Measurements from ENCODE around the gene DOK3. TPM values are rescaled to one million over a fixed set of nuclear protein-coding genes. Genes with fewer than 3 reads are reported as not detected.
"Not testable (repeated sequence)": the region's sequence is repeated elsewhere in the genome, so short reads cannot be mapped to it uniquely, and the experiment has no call there.

DOK3 gene
- total RNA-seq, 1 donor from 2014 or later: 13.6 TPM

GRCh38 chr5:177497292-177498012 lies 12.2 kb downstream of the DOK3 start, which contains the start of gene PDLIM7:
Gene PDLIM7, minus strand, starts transcription at chr5:177497604. Its CDS starts 1,092 bp downstream, at chr5:177496512.
- peak; percentile 91 for DNase-seq (ENCODE audit: low read depth)

- DNase-seq (ENCODE audit: low read depth): peak; percentile 74
Measured at GRCh38 chr5:177496727-177497291, 12.8 kb downstream of the DOK3 start.

GRCh38 chr5:177496070-177496726 lies 13.4 kb downstream of the DOK3 start:
- peak; percentile 52 for DNase-seq (ENCODE audit: low read depth)

- DNase-seq (ENCODE audit: low read depth): peak; percentile 74
Measured at GRCh38 chr5:177495243-177496060, 14.2 kb downstream of the DOK3 start.

- peak; percentile 75 for DNase-seq (ENCODE audit: low read depth)
Measured at GRCh38 chr5:177494346-177495195, 15.1 kb downstream of the DOK3 start.

GRCh38 chr5:177493795-177494345 lies 15.8 kb downstream of the DOK3 start:
- DNase-seq (ENCODE audit: low read depth): no peak

- no peak for DNase-seq (ENCODE audit: low read depth)
Measured at GRCh38 chr5:177492841-177493240, 16.8 kb downstream of the DOK3 start.

GRCh38 chr5:177491983-177492746 lies 17.5 kb downstream of the DOK3 start:
- DNase-seq (ENCODE audit: low read depth): no peak

GRCh38 chr5:177491429-177491945 lies 18.1 kb downstream of the DOK3 start:
- DNase-seq (ENCODE audit: low read depth): no peak

- DNase-seq (ENCODE audit: low read depth): no peak
Measured at GRCh38 chr5:177490992-177491391, 18.6 kb downstream of the DOK3 start.

GRCh38 chr5:177490311-177490991 lies 19.2 kb downstream of the DOK3 start:
- no peak for DNase-seq (ENCODE audit: low read depth)

- no peak for DNase-seq (ENCODE audit: low read depth)
Measured at GRCh38 chr5:177489119-177489716, 20.4 kb downstream of the DOK3 start.

- no peak for DNase-seq (ENCODE audit: low read depth)
Measured at GRCh38 chr5:177487975-177488374, 21.7 kb downstream of the DOK3 start.

- no peak for DNase-seq (ENCODE audit: low read depth)
Measured at GRCh38 chr5:177487144-177487543, 22.5 kb downstream of the DOK3 start.

- no peak for DNase-seq (ENCODE audit: low read depth)
Measured at GRCh38 chr5:177486256-177486655, 23.4 kb downstream of the DOK3 start.

GRCh38 chr5:177485753-177486152 lies 23.9 kb downstream of the DOK3 start:
- DNase-seq (ENCODE audit: low read depth): not testable (repeated sequence)

GRCh38 chr5:177484902-177485549 lies 24.6 kb downstream of the DOK3 start:
- no peak for DNase-seq (ENCODE audit: low read depth)
